ENCODE measurements around the gene FAM222A.

GRCh38 chr12:109797905-109798669 is 84.5 kb downstream of the FAM222A start:
- TF ChIP-seq EZH2 (IDR thresholded peaks at IDR 0.05; ENCODE audit: low read depth) (no peak), CTCF (conservative IDR thresholded peaks at IDR 0.05) (no peak; the same call in 1 of the 2 replicates)

Measured in PC-9 (cell line).